Stimulated activated CD8-positive, alpha-beta memory T cell treated with anti-CD3 and anti-CD28 coated beads, Interleukin-15, amount 100 ng/mL, for 24 hours (primary cell): ENCODE data around the gene NPR3.

Source experiments
- DNase-seq: peaks from one replicate; pipeline ENCODE4 v3.0.0-alpha.2; 2020; ENCODE audit warnings: low read depth

Gene NPR3

DNA sequence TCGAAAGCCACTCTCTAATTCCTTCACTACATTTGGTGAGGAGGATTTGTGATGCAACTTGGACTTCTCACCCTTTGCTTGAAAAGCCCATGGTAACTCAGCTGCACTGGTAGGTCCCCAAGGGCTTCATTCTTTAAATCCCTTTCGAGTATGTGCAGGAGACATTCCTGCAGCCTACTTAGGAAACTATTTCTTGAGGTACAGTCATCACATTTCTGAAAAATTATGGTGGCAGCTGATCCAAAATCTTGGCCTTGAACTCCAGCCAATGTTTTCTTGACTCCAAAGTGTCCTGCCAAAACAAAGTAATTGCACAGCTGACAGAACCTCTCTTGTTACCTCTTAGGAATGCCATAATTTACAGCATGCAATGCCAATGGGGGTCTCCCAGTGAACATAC lies 99.7 kb downstream of the NPR3 start:
- no peak for DNase-seq

DNA sequence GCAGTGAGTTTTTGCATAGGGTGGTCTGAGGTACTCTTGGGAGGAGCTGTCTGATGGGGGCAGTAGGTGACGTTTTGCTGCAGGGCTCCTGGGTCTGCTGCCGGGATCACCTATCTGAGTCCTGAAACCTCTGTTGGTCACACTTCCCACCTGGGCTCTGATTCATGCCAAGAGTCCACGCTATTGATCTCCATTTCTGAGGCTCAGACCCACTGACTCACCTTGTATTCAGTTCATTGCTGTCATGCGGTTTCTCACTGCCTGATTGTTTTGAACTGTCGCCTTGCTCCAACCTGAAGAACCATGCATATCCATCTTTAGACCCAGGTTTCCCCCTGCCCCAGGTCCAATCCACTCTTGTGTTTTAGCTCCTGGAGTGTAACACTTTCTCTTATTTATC lies 101.3 kb downstream of the NPR3 start:
- DNase-seq: no peak

DNA sequence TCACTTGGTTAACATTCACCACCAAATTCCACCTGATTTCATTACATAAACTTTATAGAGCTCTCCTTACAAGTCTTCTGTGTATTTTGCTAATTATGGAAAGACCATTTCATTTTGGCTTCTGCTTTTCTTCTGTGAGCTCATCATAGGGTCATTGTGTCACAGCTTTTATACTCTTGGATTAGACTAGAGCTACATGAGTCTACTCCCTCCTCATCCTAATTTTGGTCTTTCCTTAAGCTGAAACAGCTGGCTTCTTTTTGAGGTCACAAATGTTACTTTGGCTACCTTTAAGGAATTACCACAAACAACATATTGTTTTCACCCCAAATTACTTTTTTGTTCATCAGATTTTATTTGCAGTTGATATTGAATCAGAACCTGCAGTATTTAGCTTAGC lies 103.0 kb downstream of the NPR3 start:
- no peak for DNase-seq

DNA sequence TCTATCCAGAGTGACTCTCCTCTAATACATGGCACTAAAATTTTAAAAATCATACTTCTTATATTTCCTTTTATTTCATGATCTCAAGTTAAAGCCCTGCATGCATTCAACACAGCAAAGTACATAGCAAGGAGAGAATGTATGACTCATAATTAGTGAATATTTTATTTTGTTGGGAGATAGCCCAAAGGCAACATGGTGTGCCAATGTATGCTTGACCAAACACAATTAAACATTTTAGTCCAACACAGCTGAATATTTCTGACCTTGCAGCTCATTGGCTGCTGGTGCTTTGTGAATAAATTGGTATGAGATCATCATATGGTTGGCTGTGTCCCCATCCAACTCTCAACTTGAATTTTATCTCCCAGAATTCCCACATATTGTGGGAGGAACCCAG lies 103.5 kb downstream of the NPR3 start:
- no peak for DNase-seq

DNA sequence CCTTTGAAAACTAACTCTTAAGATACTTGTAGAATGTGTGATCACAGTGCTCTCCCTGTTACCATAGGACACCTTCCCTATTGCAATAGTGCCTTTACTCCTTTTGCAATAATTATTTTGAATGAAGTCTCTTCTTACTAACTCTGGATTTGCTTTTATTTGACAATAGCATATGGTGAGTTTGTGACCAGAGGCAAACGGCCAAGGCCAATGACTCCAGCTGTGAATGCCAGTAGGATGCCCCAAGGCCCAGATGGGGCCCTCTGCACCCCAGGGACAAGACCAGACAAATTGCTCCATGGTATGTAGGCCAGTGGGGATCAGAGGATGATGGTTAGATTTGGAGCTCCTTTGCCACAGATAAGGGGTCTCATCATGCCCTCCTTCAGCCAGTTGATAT lies 116.9 kb downstream of the NPR3 start:
- DNase-seq: no peak

DNA sequence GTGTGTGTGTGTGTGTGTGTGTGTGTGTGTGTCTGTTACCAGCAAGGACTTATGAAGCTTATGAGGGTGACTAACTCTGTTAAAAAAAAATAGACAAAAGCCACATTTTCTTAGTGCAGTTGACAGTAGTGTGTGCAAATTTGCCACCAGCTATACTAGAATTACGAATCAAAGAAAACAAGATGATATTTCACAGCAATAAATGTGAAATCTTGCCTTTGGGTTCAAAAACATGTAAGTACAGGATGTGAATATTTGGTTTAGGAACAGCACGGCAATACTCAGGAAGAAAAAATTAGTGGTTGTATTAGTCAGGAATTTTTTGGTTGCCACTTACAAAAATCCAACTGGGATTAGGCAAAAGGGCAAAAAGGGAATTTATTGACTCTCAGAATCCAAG lies 117.4 kb downstream of the NPR3 start:
- no peak for DNase-seq

DNA sequence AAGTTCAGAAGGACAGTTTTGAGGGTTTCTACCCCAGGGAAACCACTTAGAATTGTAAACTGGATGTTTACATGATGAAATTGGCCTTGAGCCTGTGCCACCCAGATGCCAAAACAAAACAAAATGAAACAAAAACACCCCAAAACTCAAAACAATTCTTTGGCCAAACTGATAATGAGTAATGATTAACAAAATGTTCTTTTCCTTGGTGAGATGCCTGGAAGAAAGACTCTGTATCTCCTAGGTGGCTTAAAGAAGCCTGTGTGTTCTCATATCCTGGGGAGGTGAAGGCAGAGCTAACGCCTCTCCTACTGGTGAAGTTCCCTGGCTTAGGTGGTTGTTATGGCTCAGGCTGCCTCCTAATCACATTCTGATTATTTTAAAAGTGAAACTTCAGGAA lies 120.5 kb downstream of the NPR3 start:
- DNase-seq: no peak

DNA sequence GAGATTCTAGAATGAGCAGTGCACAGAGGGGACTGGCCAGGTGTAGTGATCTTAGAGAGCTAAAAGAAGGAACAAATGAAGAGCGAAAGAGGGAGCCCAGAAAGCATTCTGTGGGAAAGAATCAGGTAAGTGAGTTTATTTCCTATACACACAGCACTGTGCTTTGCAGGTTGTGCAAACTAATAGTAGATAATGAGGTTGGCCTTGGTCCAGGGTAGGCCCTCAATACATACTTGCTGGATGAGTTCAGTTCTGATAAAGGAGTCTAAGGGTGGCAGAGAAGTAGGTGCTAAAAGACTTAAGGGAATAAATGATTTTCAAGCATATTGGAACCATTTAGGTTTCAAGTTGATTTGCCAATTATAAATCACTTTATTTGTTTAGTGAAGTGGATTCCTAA lies 122.0 kb downstream of the NPR3 start:
- DNase-seq: no peak

DNA sequence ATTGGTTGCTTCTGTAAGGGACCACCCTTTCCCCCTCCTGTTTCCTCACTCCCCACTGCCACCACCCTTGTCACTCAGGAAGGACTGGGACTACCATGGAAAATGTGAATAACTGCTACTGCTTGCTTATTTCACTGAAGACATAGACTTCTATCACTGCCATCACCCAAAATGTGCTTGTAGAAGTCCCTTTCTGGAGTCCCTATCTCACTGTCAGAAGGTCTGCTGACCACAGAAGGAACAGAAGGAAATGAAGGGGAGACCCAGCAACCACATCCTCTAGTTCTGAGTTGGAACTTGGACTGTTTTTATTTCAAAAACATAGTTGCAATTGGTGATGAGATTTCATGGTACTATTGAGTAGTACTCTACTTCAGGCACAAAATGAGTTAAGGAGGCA lies 122.5 kb downstream of the NPR3 start:
- DNase-seq: no peak

DNA sequence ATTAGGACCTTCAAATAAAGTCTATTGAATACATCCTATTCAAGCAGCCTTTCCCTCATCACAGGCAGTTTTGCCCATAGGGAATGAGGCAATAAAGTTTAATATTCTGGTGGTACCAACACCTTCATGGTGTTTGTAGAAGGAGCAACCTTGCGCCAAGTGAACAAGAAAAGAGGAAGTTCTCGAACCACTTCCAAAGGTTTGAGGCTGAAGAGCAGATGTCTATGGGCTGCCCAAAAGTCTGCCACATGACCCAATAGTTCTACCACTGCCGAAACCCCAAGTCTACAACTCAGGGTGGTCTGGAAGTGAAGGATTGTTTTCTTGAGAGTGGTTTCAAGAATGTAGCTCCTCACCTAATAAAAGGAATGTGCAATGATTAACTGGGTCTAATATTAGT lies 123.1 kb downstream of the NPR3 start:
- DNase-seq: no peak

DNA sequence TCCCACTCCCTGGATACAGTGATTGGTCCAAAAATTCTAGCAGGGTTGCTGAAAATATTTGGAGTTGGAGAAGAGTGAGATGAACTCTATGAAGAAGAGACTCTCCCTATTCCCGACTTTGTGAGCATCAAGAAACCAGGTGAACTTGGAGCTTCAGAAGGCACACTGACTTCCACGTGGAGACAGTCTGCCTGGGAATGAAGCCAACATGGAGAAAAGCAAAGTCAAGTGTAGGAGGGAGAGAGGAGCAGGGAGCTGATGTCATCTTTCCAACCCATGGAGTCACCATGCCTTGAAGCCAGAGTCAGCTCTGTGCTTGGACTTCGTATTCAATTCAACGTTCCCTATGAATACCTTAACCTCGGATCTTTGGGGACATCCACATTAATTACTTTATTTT lies 125.1 kb downstream of the NPR3 start:
- DNase-seq: no peak

DNA sequence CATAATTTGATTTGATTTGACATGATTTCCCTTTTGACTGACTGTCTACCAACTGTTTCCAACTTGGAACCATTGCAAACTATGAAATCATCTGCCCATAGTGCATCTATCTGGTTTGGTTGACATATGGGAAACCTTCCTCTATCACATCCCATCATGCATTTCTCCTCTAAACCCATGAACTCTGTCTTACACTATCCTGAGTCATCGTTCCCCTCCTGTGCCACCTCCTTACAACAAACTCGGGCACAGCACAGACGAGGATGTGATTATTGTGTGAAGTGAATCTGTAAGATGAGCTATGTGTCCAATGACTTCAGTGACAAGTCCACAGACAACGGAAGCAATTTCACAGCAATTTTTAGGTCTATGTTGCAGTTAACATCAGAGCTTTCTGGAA lies 126.1 kb downstream of the NPR3 start:
- no peak for DNase-seq

DNA sequence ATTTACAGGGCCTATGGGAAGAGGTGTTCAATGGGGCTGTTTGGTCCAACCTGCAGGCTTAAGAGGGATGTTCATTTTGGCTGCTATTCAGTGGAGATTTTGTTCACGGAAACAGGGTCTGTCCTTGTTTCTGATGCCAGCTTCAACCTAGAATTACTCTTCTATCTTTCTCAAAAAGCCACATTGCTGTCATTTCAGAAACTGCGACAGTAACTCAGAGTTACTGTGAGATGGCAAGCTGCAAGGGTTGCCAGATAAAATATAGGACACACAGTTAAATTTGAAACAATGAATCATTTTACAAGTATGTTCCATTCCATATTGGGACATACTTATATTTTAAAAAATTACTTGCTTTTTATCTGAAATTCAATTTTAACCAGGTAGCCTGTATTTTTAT lies 128.0 kb downstream of the NPR3 start:
- DNase-seq: no peak

DNA sequence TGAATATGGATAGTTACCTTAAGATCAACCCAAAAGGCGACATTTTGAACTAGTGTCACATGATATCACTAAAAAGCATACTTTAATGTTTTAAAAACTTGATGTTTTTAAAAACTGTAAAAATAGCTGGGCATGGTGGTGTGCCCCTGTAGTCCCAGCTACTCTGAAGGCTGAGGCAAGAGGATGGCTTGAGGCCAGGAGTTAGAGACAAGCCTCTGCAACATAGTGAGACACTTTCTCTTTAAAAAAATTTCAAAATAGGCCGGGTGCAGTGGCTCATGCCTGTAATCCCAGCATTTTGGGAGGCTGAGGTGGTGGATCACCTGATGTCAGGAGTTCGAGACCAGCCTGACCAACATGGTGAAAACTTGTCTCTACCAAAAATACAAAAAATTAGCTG lies 129.5 kb downstream of the NPR3 start:
- DNase-seq: no peak
